ENCODE data around the gene TLE5. TPM values are rescaled to one million over a fixed set of nuclear protein-coding genes. Genes with fewer than 3 reads are reported as not detected.

TLE5 gene
- polyA plus RNA-seq, 2 of the 4 experiments (the other 2 are of a cell fraction) = 171 to 216 TPM

DNA sequence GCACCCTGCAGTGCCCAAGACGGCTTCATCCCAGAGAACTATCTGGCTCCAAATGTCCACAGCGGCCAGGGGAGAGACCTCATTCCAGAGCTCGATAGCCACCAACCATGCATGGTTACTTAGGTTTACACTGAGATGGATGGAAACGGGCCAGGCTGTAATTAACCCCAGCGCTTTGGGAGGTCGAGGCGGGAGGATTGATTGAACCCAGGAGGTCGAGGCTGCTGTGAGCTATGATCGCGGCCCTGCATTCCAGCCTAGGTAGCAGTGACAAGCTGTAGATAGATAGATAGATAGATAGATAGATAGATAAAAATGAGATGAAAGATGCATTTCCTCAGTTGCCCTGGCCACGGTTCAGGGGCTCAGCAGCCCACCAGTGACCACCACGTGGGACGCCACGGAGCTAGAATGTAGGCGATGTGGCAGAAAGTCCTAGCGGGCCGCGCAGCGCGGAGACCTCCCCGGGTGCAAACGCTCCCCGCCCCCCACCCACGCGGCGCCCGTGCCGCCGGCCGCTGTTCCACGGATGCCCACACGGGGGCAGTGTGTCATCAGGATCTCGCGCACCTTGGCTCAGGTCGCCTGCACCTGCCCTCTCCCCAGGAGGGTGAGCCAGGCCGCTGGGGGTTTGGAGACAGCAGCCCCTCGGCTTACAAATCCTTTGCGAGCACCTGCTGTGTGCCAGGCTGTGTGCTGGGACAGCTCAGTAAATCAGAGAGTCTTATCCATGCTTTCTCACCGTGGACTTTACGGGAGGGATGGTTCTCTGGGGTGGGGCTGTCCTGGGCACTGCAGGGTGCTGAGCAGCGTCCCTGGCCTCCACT is 13.5 kb upstream of the TLE5 start:
- peak; percentile 82 to 86 for ATAC-seq
- TF ChIP-seq JUNB (IDR thresholded peaks at IDR 0.05) (no peak), PHF8 (IDR thresholded peaks at IDR 0.05; ENCODE audit: borderline replicate concordance, low read depth) (no peak), RAD21 (conservative IDR thresholded peaks at IDR 0.05 in 1 of 2, IDR thresholded peaks at IDR 0.05 in 1 of 2) (peak; percentile 66 to 80), FOSL2 (IDR thresholded peaks at IDR 0.05) (no peak), FOSL2 (CRISPR knock-in tag; IDR thresholded peaks at IDR 0.05) (no peak), HDAC2 (IDR thresholded peaks at IDR 0.05) (no peak), SMC3 (IDR thresholded peaks at IDR 0.05) (peak; percentile 74), EHF (CRISPR knock-in tag; IDR thresholded peaks at IDR 0.05) (no peak), EHMT2 (IDR thresholded peaks at IDR 0.05; ENCODE audit: low read depth) (no peak), BHLHE40 (IDR thresholded peaks at IDR 0.05; ENCODE audit: low read depth, low read length) (0 out of 2 replicates have a peak, but pooled peaks have one; percentile 38), ESRRA (IDR thresholded peaks at IDR 0.05; ENCODE audit: borderline replicate concordance, low read length) (no peak)
- TF ChIP-seq, protein P1, sequence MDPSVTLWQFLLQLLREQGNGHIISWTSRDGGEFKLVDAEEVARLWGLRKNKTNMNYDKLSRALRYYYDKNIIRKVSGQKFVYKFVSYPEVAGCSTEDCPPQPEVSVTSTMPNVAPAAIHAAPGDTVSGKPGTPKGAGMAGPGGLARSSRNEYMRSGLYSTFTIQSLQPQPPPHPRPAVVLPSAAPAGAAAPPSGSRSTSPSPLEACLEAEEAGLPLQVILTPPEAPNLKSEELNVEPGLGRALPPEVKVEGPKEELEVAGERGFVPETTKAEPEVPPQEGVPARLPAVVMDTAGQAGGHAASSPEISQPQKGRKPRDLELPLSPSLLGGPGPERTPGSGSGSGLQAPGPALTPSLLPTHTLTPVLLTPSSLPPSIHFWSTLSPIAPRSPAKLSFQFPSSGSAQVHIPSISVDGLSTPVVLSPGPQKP (IDR thresholded peaks at IDR 0.05; ENCODE audit: low read depth, low read length) = no peak
- TF ChIP-seq, protein P2, sequence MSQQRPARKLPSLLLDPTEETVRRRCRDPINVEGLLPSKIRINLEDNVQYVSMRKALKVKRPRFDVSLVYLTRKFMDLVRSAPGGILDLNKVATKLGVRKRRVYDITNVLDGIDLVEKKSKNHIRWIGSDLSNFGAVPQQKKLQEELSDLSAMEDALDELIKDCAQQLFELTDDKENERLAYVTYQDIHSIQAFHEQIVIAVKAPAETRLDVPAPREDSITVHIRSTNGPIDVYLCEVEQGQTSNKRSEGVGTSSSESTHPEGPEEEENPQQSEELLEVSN (IDR thresholded peaks at IDR 0.05; ENCODE audit: borderline replicate concordance, low read depth) = no peak
- TF ChIP-seq, protein P3, sequence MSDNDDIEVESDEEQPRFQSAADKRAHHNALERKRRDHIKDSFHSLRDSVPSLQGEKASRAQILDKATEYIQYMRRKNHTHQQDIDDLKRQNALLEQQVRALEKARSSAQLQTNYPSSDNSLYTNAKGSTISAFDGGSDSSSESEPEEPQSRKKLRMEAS (IDR thresholded peaks at IDR 0.05) = peak; percentile 63; the same call in 1 of the 2 replicates
- TF ChIP-seq, protein P4, sequence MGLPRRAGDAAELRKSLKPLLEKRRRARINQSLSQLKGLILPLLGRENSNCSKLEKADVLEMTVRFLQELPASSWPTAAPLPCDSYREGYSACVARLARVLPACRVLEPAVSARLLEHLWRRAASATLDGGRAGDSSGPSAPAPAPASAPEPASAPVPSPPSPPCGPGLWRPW (IDR thresholded peaks at IDR 0.05) = no peak
- TF ChIP-seq, protein P5, sequence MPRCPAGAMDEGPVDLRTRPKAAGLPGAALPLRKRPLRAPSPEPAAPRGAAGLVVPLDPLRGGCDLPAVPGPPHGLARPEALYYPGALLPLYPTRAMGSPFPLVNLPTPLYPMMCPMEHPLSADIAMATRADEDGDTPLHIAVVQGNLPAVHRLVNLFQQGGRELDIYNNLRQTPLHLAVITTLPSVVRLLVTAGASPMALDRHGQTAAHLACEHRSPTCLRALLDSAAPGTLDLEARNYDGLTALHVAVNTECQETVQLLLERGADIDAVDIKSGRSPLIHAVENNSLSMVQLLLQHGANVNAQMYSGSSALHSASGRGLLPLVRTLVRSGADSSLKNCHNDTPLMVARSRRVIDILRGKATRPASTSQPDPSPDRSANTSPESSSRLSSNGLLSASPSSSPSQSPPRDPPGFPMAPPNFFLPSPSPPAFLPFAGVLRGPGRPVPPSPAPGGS (IDR thresholded peaks at IDR 0.05) = no peak
- TF ChIP-seq, protein P6, sequence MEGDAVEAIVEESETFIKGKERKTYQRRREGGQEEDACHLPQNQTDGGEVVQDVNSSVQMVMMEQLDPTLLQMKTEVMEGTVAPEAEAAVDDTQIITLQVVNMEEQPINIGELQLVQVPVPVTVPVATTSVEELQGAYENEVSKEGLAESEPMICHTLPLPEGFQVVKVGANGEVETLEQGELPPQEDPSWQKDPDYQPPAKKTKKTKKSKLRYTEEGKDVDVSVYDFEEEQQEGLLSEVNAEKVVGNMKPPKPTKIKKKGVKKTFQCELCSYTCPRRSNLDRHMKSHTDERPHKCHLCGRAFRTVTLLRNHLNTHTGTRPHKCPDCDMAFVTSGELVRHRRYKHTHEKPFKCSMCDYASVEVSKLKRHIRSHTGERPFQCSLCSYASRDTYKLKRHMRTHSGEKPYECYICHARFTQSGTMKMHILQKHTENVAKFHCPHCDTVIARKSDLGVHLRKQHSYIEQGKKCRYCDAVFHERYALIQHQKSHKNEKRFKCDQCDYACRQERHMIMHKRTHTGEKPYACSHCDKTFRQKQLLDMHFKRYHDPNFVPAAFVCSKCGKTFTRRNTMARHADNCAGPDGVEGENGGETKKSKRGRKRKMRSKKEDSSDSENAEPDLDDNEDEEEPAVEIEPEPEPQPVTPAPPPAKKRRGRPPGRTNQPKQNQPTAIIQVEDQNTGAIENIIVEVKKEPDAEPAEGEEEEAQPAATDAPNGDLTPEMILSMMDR (IDR thresholded peaks at IDR 0.05) = peak; percentile 74
- WGBS (ENCODE audit: missing lambda C conversion rate) = 28% methylated on average over 16 of the region's 41 CpGs
- Histone ChIP-seq H3K27ac (peak overlapping the region; percentile 12 to 76; a peak in 3 of 6 replicates), H3K4me3 (0 out of 3 replicates have a peak overlapping the region, but pooled peaks have one; percentile 17), H3K4me1 (no peaks in the 10 kb centered on the region), H3K9me3 (no peaks in the 10 kb centered on the region), H3K4me2 (peak overlapping the region; percentile 77)
- FAIRE-seq = no peak
- no peak for DNase-seq (ENCODE audit: low read depth in 1 of 2, low spot score in 1 of 2)
- POLR2A ChIA-PET = interaction anchor here (0.6 kb wide), 1 partner anchor 99 kb away, joined by 4 read pairs; the partner anchor contains the start of gene TLE6
- CTCF ChIA-PET = interaction anchor here (0.6 to 3.3 kb wide), 35 partner anchors 9 to 135 kb away, joined by 3 to 35 read pairs (median 4); partner anchors contain the start of gene TLE5

DNA sequence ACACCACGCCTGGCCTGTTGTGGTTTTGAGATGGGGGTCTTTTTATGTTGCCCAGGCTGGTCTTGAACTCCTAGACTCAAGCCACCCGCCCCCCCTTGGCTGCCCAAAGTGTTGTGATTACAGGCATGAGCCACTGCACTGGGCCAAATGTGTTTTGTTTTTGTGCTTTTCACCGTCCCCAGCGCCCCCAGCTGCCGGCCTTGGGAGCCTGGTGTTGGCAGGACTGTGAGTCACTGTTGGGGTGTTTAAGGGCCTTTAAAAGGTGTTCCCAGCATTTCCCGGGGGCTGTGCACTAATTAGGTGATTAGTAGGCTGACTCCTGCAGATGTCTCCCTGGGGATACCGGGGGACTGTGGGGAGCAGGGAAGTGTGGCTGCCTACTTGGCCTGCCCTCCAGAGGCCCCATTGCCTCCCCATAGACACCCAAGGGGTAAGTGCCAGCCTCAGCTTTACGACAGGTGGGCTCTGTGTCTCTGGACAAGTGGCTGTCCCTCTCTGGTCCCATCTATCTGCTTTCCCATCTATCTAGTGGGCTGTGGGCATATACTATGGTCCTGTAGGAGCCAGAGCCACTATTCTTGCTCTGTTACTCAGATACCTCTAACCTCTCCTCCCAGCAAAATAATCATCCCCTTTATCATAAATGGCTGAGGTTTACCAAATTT is 11.8 kb upstream of the TLE5 start:
- WGBS (ENCODE audit: missing lambda C conversion rate) = 43% methylated on average over 2 of the region's 8 CpGs
- ATAC-seq = peak in 1 of 2 experiments; percentile 16; a peak in 1 of 6 replicates
- H3K4me3 ChIP-seq = no peak overlapping the region
- TF ChIP-seq RAD21 (conservative IDR thresholded peaks at IDR 0.05 in 1 of 2, IDR thresholded peaks at IDR 0.05 in 1 of 2) (peak in 1 of 2 experiments; percentile 13; a peak in 1 of 5 replicates), RNF2 (IDR thresholded peaks at IDR 0.05; ENCODE audit: borderline replicate concordance, low read depth) (no peak)
- no peak for DNase-seq (ENCODE audit: low read depth in 1 of 2, low spot score in 1 of 2)
- ChIA-PET POLR2A (no interaction called here), CTCF (interaction anchor here (1.8 to 3.3 kb wide), 3 partner anchors 31 to 117 kb away, joined by 4 to 35 read pairs (median 14); no protein-coding TSS in a partner anchor)
- H3K4me1 ChIP-seq = no peaks in the 10 kb centered on the region
- no peak for FAIRE-seq
- no peaks in the 10 kb centered on the region for H3K9me3 ChIP-seq
- no peak overlapping the region for H3K4me2 ChIP-seq
- H3K27ac ChIP-seq = no peak overlapping the region
